ENCODE data around the gene CCDC51. TPM values are rescaled to one million over a fixed set of nuclear protein-coding genes. Genes with fewer than 3 reads are reported as not detected.
A peak's percentile ranks its signal among the peaks of the same experiment; 100 is the strongest.

The CCDC51 gene
- total and polyA plus RNA-seq, 5 donors from 2014 or later, result 4.6 to 13.7 (median 9.1) TPM

DNA sequence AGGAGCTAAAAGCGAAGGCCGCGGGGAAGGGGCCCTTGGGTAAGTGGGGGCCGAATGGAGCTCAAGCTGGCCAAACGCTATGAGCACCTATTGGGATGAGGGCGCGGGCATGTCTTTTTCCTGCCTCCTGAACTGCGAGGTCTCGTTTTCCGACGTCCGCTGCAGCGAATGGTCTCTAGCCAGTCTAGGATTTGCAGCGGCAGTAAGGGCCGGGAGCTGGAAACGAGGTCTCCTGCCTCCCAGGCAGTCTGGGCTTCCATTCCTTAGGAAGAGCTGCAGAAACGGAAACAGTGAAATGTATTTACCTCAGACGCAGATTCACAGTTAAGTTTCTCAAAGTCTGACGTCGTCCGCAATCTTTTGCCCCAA, 655 bp upstream of the CCDC51 start:
- Mint-ChIP-seq H3K36me3 (peaks cover 6% of the 10 kb centered on the region), H3K9me3 (peaks cover 0 to 4% (median 0%) of the 10 kb centered on the region in 7 donors), H3K27ac (peak overlapping the region; percentile 91 to 99 (median 91)), H3K4me1 (peaks cover 11 to 51% (median 16%) of the 10 kb centered on the region in 4 donors), H3K27me3 (no peaks in the 10 kb centered on the region), H3K4me3 (peak overlapping the region in 3 of 4 donors; percentile 92 to 96 (median 96))
- no peak for DNase-seq
- no peaks in the 10 kb centered on the region for H3K27me3 ChIP-seq (ENCODE audit: control insufficient read depth, insufficient read depth, low read length)
- peak overlapping the region; percentile 90 for H3K27ac ChIP-seq (ENCODE audit: insufficient read depth, low read length, poor library complexity, severe bottlenecking)
- H3K9me3 ChIP-seq (ENCODE audit: control insufficient read depth in 2 of 2, low read length in 2 of 2), result no peaks in the 10 kb centered on the region
- peaks cover 37% of the 10 kb centered on the region for H3K4me1 ChIP-seq (ENCODE audit: control insufficient read depth, insufficient read depth, low read length, poor library complexity, severe bottlenecking)
- H3K36me3 ChIP-seq (ENCODE audit: control insufficient read depth, insufficient read depth, low read length), result peaks cover 25% of the 10 kb centered on the region
- peak overlapping the region; percentile 89 for H3K4me3 ChIP-seq (ENCODE audit: low read depth, low read length)
- no peak for ATAC-seq (ENCODE audit: low read depth in 2 of 2)

DNA sequence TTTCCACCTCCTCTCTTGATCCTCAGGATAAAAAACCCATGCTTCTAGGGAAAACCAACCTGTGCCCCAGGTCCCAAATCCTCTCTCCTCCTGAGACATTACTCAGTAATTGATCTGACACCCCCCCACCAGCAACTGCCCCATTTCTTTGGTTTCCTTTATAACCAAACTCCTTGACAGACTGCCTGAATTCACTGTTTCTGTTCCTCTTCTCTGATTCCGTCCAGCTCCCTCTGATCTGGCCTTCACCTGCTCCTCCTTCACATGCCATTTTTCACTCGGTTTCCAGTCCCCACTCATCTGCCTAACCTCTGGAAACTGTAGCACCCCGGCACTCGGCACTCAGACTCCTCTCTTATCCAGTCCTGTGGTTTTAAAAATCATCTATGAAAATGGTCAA, 2.1 kb downstream of the CCDC51 start:
- H3K27ac ChIP-seq (ENCODE audit: insufficient read depth, low read length, poor library complexity, severe bottlenecking), result no peak overlapping the region
- Mint-ChIP-seq H3K4me1 (peaks cover 11 to 57% (median 15%) of the 10 kb centered on the region in 4 donors), H3K9me3 (peaks cover 0 to 4% (median 0%) of the 10 kb centered on the region in 7 donors), H3K27ac (peak overlapping the region in 2 of 3 donors; percentile 5 to 84), H3K27me3 (no peaks in the 10 kb centered on the region), H3K4me3 (peak overlapping the region in 1 of 4 donors; percentile 2), H3K36me3 (peaks cover 6% of the 10 kb centered on the region)
- H3K4me1 ChIP-seq (ENCODE audit: control insufficient read depth, insufficient read depth, low read length, poor library complexity, severe bottlenecking), result peaks cover 35% of the 10 kb centered on the region
- no peaks in the 10 kb centered on the region for H3K27me3 ChIP-seq (ENCODE audit: control insufficient read depth, insufficient read depth, low read length)
- DNase-seq (no peak), ATAC-seq (ENCODE audit: low read depth in 2 of 2) (no peak)
- H3K4me3 ChIP-seq (ENCODE audit: low read depth, low read length), result no peak overlapping the region
- peaks cover 14% of the 10 kb centered on the region for H3K36me3 ChIP-seq (ENCODE audit: control insufficient read depth, insufficient read depth, low read length)
- no peaks in the 10 kb centered on the region for H3K9me3 ChIP-seq (ENCODE audit: control insufficient read depth in 2 of 2, low read length in 2 of 2)

DNA sequence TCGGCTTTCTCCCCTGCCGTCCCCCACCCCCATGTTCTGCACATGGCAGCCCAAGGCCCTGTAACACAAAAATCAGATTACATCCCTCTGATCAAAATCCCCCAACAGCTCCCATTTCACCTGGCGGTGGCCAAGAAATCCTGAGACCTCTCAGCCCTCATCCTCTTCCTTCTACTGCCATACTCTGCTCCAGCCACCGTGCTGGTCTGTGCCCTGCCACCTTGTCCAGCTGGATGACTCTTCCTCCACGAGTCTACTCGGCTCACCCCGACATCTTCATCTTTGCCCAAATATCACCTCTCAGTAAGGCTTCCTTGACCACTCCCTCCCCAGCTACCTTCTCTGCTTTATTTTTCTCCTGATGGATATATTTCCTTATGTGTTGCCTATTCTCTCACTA, 3.1 kb downstream of the CCDC51 start:
- no peak for ATAC-seq (ENCODE audit: low read depth in 2 of 2)
- H3K4me3 Mint-ChIP-seq, result no peak overlapping the region
- DNase-seq, result no peak
- H3K27me3 ChIP-seq (ENCODE audit: control insufficient read depth, insufficient read depth, low read length), result no peaks in the 10 kb centered on the region
- peaks cover 8 to 49% (median 12%) of the 10 kb centered on the region in 4 donors for H3K4me1 Mint-ChIP-seq
- peaks cover 0 to 4% (median 0%) of the 10 kb centered on the region in 7 donors for H3K9me3 Mint-ChIP-seq
- no peak overlapping the region for H3K27ac Mint-ChIP-seq
- no peak overlapping the region for H3K4me3 ChIP-seq (ENCODE audit: low read depth, low read length)
- no peak overlapping the region for H3K27ac ChIP-seq (ENCODE audit: insufficient read depth, low read length, poor library complexity, severe bottlenecking)
- peaks cover 13% of the 10 kb centered on the region for H3K36me3 ChIP-seq (ENCODE audit: control insufficient read depth, insufficient read depth, low read length)
- peaks cover 6% of the 10 kb centered on the region for H3K36me3 Mint-ChIP-seq
- H3K4me1 ChIP-seq (ENCODE audit: control insufficient read depth, insufficient read depth, low read length, poor library complexity, severe bottlenecking), result peaks cover 25% of the 10 kb centered on the region
- H3K27me3 Mint-ChIP-seq, result no peaks in the 10 kb centered on the region
- H3K9me3 ChIP-seq (ENCODE audit: control insufficient read depth in 2 of 2, low read length in 2 of 2), result no peaks in the 10 kb centered on the region

DNA sequence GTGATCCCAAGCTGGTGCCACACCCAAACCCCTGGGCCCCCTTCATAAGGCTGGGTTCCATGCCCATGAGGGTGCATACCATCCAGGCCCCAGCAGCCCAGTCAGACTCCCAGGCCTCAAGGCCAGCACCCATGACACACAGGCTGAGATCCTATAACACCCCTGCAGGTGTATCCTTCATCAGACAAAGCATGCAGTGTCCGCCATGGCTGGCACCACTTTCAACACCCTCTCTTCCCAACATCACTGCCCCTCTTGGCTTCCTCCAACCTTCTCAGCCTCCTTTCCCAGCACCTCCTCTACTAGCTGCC, 3.5 kb downstream of the CCDC51 start:
- H3K27ac ChIP-seq (ENCODE audit: insufficient read depth, low read length, poor library complexity, severe bottlenecking), result no peak overlapping the region
- no peaks in the 10 kb centered on the region for H3K9me3 ChIP-seq (ENCODE audit: control insufficient read depth in 2 of 2, low read length in 2 of 2)
- H3K4me3 Mint-ChIP-seq, result no peak overlapping the region
- H3K36me3 Mint-ChIP-seq, result peaks cover 5% of the 10 kb centered on the region
- DNase-seq (no peak), ATAC-seq (ENCODE audit: low read depth in 2 of 2) (no peak)
- no peak overlapping the region for H3K27ac Mint-ChIP-seq
- no peak overlapping the region for H3K4me3 ChIP-seq (ENCODE audit: low read depth, low read length)
- H3K36me3 ChIP-seq (ENCODE audit: control insufficient read depth, insufficient read depth, low read length), result peaks cover 9% of the 10 kb centered on the region
- H3K4me1 Mint-ChIP-seq, result peaks cover 4 to 49% (median 8%) of the 10 kb centered on the region in 4 donors
- H3K27me3 ChIP-seq (ENCODE audit: control insufficient read depth, insufficient read depth, low read length), result no peaks in the 10 kb centered on the region
- H3K27me3 Mint-ChIP-seq, result peaks cover 3% of the 10 kb centered on the region
- H3K4me1 ChIP-seq (ENCODE audit: control insufficient read depth, insufficient read depth, low read length, poor library complexity, severe bottlenecking), result peaks cover 21% of the 10 kb centered on the region
- peaks cover 0 to 4% (median 0%) of the 10 kb centered on the region in 7 donors for H3K9me3 Mint-ChIP-seq

DNA sequence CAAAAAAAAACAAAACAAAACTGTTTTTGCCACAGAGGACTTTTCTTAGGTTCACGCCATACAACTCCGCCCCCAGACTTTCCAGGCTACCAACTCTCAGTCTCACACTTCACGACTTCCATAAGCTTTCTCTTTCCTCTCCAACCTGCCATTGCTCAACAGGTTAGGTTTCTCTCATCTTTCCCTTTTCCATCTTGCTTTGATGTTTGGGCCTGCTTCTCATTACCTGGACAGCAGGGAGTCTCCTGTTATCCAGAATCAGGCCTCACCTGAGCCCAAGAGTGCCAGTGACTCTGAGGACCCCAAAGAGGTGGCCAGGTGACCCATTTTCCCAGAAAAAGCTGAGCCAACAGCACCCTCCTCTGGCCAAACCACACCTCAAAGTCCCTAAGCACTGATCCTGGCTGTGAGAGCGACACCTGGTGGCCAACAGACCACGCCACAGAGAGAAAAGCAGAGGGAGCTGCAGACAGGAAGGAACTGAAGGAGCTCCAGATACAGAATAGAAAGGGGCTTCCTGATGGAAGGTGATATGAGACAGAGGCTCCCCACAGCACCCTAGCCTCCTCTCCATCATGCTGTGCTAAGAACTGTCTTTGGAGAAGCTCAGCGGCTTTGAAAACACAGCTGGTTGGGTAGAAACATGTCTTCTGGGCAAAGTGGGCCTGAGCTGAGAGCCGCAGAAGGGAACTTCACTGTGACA, 4.0 kb downstream of the CCDC51 start:
- Mint-ChIP-seq H3K27me3 (peaks cover 6% of the 10 kb centered on the region), H3K4me3 (no peak overlapping the region), H3K27ac (no peak overlapping the region), H3K9me3 (peaks cover 0 to 4% (median 0%) of the 10 kb centered on the region in 7 donors), H3K36me3 (peaks cover 3% of the 10 kb centered on the region), H3K4me1 (peaks cover 3 to 48% (median 6%) of the 10 kb centered on the region in 4 donors)
- Histone ChIP-seq H3K4me3 (ENCODE audit: low read depth, low read length) (no peak overlapping the region), H3K27me3 (ENCODE audit: control insufficient read depth, insufficient read depth, low read length) (no peaks in the 10 kb centered on the region), H3K4me1 (ENCODE audit: control insufficient read depth, insufficient read depth, low read length, poor library complexity, severe bottlenecking) (peaks cover 16% of the 10 kb centered on the region), H3K9me3 (ENCODE audit: control insufficient read depth in 2 of 2, low read length in 2 of 2) (no peaks in the 10 kb centered on the region), H3K36me3 (ENCODE audit: control insufficient read depth, insufficient read depth, low read length) (peaks cover 8% of the 10 kb centered on the region), H3K27ac (ENCODE audit: insufficient read depth, low read length, poor library complexity, severe bottlenecking) (no peak overlapping the region)
- DNase-seq (peak; percentile 77 to 88 (median 83)), ATAC-seq (ENCODE audit: low read depth in 2 of 2) (peak; percentile 46 to 47)

DNA sequence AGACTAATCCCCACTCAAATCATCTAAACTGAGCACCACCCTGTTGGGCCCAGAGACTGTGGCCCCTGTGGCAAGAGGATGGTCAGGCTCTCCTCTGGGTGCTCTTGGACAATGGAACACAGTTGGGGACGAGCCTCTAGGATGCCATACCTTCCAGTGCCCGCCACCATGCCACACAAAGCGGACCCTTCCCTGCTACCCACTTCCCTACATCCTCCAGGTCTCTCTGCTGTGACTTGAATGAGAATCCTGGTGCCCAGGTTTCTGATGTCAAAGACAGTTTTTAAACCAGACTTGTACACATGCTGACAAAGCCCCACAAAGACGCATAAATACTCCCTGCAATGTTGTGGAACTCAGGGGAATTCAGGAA, 4.7 kb downstream of the CCDC51 start:
- no peak overlapping the region for H3K27ac Mint-ChIP-seq
- H3K9me3 ChIP-seq (ENCODE audit: control insufficient read depth in 2 of 2, low read length in 2 of 2), result no peaks in the 10 kb centered on the region
- no peak overlapping the region for H3K4me3 Mint-ChIP-seq
- H3K4me3 ChIP-seq (ENCODE audit: low read depth, low read length), result no peak overlapping the region
- peaks cover 8% of the 10 kb centered on the region for H3K36me3 ChIP-seq (ENCODE audit: control insufficient read depth, insufficient read depth, low read length)
- H3K4me1 Mint-ChIP-seq, result peaks cover 3 to 48% (median 7%) of the 10 kb centered on the region in 4 donors
- H3K27me3 ChIP-seq (ENCODE audit: control insufficient read depth, insufficient read depth, low read length), result no peaks in the 10 kb centered on the region
- peaks cover 13% of the 10 kb centered on the region for H3K4me1 ChIP-seq (ENCODE audit: control insufficient read depth, insufficient read depth, low read length, poor library complexity, severe bottlenecking)
- DNase-seq (no peak), ATAC-seq (ENCODE audit: low read depth in 2 of 2) (no peak)
- no peak overlapping the region for H3K27ac ChIP-seq (ENCODE audit: insufficient read depth, low read length, poor library complexity, severe bottlenecking)
- peaks cover 0 to 2% (median 0%) of the 10 kb centered on the region in 7 donors for H3K9me3 Mint-ChIP-seq
- H3K36me3 Mint-ChIP-seq, result peaks cover 3% of the 10 kb centered on the region
- H3K27me3 Mint-ChIP-seq, result peaks cover 6% of the 10 kb centered on the region

DNA sequence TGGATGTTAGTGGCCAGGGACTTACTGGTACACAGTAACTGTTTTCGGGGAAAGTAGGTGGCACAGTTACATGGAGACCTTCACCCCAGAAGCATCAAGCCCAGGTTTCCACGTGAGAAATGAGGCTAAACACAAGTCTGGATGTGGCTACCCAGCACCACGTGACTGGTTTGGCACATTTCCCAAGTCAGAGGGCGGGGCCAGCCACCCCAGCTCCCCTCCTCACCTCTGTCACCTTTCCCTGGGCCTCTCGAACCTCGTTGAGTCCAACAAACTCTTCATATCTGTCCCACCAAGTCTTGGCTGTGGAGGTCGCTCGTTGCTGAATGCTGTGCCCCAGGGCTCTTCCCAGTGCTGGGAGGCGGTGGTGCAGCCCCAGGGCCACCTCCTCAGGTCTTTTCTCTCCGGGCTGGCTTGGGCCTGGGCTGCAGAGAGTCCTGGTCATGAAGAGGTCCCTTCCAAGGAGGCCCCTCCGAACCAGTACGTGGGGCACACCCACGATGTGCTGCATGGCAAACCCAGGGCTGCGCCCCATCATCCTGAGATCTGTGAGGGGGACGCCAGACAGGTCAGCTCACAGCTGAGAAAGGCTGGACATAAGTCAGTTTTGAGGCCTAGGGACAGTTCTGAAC, 5.2 kb downstream of the CCDC51 start:
- Mint-ChIP-seq H3K9me3 (peaks cover 0 to 2% (median 0%) of the 10 kb centered on the region in 7 donors), H3K4me3 (no peak overlapping the region), H3K27ac (no peak overlapping the region), H3K36me3 (peaks cover under 1% of the 10 kb centered on the region), H3K4me1 (peaks cover under 1 to 48% (median 4%) of the 10 kb centered on the region in 4 donors), H3K27me3 (peaks cover 6% of the 10 kb centered on the region)
- peaks cover 8% of the 10 kb centered on the region for H3K36me3 ChIP-seq (ENCODE audit: control insufficient read depth, insufficient read depth, low read length)
- DNase-seq (no peak), ATAC-seq (ENCODE audit: low read depth in 2 of 2) (no peak)
- H3K9me3 ChIP-seq (ENCODE audit: control insufficient read depth in 2 of 2, low read length in 2 of 2), result no peaks in the 10 kb centered on the region
- no peak overlapping the region for H3K27ac ChIP-seq (ENCODE audit: insufficient read depth, low read length, poor library complexity, severe bottlenecking)
- H3K27me3 ChIP-seq (ENCODE audit: control insufficient read depth, insufficient read depth, low read length), result no peaks in the 10 kb centered on the region
- H3K4me3 ChIP-seq (ENCODE audit: low read depth, low read length), result no peak overlapping the region
- H3K4me1 ChIP-seq (ENCODE audit: control insufficient read depth, insufficient read depth, low read length, poor library complexity, severe bottlenecking), result peaks cover 16% of the 10 kb centered on the region

All from CD4-positive, CD25-positive, alpha-beta regulatory T cell (primary cell).